Suppressor macrophage treated with lipopolysaccharide for 4 hours (primary cell): ENCODE results near the gene EXOC6B.
"Not testable (repeated sequence)": the region's sequence is repeated elsewhere in the genome, so short reads cannot be mapped to it uniquely, and the experiment has no call there.

ENCODE experiments used
- DNase-seq: peaks from one replicate; pipeline ENCODE4 v3.0.0-alpha.2; 2020

The EXOC6B gene

GRCh38 chr2:72602711-72603110, 223.1 kb downstream of the EXOC6B start:
- DNase-seq = no peak

- no peak for DNase-seq
These were observed 223.7 kb downstream of the EXOC6B start for GRCh38 chr2:72602095-72602494.

DNA sequence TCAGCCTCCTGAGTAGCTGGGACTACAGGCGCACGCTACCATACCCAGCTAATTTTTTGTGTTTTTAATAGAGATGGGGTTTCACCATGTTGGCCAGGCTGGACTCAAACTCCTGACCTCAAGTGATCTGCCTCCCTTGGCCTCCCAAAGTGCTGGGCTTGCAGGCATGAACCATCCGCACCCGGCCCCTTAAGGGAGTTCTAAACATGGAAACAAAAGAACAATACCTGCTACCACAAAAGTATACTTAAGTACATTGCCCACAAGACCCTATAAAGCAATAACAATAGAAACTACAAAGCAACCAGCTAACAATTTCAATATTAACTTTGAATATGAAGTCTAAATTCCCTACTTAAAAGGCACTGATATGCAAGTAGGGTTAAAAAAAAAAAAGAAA, 242.0 kb downstream of the EXOC6B start:
- DNase-seq = not testable (repeated sequence)

GRCh38 chr2:72583376-72583775, 242.5 kb downstream of the EXOC6B start:
- no peak for DNase-seq

DNA sequence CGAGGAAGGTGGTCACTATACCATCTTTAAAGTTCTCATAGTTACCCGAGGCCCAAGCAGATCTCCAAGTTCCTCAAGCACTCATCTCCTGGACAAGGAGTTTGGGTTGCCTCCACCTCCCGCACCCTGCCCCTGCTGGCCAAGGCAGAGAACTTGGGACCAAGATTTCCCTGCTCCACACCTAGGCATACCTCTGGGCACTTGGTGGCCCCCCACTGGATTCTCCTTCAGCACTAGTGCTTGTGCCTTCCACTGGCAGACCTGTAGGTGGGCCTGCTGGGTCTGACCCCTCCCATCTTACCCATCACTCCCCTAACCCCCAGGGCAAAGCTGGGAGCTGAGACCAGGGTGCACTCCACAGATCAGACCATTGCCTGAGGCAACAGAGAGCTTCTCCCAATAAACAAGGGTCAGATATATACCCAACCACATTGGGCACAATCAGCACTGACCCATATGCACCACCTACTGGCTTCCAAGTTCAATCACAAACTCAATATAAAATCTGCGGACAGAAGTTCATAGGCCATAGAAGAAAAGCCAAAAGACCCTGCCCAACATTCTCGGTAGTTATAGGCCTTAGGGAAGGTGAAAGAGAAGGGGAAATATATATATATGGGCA, 244.2 kb downstream of the EXOC6B start:
- DNase-seq = no peak

GRCh38 chr2:72579591-72580180, 246.1 kb downstream of the EXOC6B start:
- DNase-seq = peak; percentile 56

GRCh38 chr2:72576861-72577260, 249.0 kb downstream of the EXOC6B start:
- DNase-seq = no peak

GRCh38 chr2:72576459-72576858, 249.4 kb downstream of the EXOC6B start:
- DNase-seq = no peak

GRCh38 chr2:72574886-72575285, 250.9 kb downstream of the EXOC6B start:
- DNase-seq = no peak

DNA sequence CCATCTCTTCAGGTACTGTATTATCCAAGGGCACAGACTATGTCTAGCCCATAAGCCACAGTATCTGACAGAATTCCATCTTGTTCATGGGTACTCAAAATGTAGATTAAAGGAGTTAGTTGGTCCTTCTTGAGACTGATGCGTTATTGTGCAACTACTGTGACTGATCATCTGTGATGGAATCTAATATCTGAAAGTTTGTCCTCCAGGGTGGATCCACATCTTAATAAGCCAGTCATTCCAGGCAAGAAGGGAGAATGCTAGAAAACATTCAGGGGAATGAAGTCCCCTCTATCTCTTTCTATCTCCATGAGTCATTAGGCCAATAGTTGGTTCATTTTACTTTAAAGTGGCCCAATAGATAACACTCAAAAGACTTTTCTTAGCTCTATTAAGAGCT, 252.6 kb downstream of the EXOC6B start:
- no peak for DNase-seq

GRCh38 chr2:72572501-72572900, 253.3 kb downstream of the EXOC6B start:
- DNase-seq = no peak

- DNase-seq = no peak
These were observed 255.4 kb downstream of the EXOC6B start for GRCh38 chr2:72570413-72570812.

DNA sequence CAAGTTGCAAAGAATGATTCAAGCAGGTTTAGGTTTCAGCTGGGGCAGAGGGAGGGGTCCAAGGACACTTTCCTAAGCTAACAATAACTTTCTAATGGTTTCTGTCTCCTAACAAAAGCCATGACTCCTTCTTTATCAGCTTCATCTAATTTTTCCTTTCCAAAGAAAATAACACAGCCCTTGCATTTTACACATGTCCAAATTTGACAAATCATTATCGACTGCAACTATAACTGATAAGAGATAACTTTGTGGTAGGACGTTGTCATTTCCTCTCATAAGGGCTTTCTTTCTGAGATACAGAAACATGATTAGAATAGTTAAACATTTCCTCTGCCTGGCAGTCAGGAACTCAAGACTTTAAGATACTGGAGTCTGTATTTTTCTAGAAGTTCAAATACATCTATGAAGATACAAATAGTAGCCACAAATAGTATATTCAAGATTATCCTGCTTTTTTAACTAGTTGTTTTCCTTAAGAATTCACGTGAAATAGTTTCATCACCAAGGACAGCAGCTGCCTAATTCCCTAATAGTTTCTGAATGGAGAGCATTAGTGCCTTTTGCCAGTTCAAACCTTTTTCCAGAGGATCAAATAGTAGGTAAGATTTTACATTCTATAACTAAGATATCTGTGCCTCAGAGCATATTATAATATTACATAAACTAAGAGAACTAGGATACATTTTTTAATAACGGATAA, 263.2 kb downstream of the EXOC6B start:
- DNase-seq = no peak

- DNase-seq = no peak
These were observed 264.1 kb downstream of the EXOC6B start for GRCh38 chr2:72561621-72562318.

- no peak for DNase-seq
These were observed 269.9 kb downstream of the EXOC6B start for GRCh38 chr2:72555943-72556342.

- not testable (repeated sequence) for DNase-seq
These were observed 270.5 kb downstream of the EXOC6B start for GRCh38 chr2:72555363-72555762.

DNA sequence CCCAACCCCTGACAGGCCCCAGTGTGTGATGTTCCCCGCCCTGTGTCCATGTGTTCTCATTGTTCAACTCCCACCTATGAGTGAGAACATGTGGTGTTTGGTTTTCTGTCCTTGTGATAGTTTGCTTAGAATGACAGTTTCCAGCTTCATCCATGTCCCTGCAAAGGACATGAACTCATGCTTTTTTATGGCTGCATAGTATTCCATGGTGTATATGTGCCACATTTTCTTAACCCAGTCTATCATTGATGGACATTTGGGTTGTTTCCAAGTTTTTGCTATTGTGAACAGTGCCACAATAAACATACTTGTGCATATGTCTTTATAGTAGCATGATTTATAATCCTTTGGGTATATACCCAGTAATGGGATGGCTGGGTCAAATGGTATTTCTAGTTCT, 270.9 kb downstream of the EXOC6B start:
- not testable (repeated sequence) for DNase-seq

DNA sequence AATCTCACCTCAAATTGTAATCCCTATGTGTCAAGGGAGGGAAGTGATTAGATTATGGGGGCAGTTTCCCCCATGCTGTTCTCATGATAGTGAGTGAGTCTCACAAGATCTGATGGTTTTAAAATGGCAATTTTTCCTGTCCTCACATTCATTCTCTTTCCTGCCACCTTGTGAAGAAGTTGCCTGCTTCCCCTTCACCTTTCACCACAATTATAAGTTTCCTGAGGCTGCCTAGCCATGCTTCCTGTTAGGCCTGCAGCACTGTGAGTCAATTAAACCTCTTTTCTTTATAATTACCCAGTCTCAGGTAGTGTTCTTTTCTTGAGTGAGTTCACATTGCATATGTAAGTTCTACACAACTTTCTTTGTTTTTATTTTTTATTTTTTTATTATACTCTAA, 271.5 kb downstream of the EXOC6B start:
- DNase-seq = no peak

DNA sequence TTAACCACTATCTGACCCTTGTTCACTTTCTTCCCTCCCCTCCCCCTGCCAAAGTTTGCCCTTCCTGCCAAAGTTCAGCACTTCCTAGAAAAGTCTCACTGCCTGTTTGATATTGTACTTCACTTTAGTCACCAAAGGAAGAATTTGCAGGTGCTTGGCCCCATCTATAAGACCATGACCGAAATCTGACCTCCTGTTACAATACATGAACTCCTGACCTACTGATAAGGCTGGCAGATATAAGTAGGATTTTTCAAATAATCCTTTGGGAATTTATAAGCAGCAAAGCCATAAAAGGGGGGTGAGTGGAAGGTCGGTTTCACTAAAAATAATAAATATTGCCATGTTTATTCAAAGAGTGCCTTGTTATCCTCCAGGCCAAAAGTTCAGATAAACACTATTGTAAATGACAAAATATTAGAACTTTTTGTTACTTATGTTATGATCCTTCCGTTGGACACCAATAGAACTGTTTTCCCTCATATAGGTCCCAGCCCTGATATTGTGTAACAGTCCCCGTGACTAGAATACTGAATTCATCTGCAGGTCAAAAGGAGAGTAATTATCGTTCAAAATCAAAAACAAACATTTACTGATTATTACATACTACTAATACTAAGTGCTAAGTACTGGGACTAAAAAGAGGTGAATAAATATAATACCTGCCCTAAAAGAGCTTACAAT, 277.6 kb downstream of the EXOC6B start:
- no peak for DNase-seq

DNA sequence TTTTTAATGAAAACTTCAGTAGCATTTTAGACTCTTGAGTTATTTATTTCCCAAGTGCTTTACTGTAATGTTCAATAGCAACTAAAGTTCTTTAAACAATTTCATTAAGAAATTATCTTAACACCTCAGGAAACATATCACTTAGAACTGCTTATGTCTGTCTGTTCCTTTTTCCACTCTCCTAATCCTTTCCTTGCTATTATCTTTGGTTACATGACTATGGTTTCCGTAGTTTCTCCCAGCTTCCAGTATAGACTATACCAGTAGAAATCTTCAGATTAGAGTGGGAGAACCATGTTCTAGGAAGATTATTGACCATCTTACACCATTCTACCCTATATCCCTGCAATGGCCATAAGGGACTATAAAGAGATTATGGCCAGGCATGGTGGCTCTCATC, 280.0 kb downstream of the EXOC6B start:
- no peak for DNase-seq

DNA sequence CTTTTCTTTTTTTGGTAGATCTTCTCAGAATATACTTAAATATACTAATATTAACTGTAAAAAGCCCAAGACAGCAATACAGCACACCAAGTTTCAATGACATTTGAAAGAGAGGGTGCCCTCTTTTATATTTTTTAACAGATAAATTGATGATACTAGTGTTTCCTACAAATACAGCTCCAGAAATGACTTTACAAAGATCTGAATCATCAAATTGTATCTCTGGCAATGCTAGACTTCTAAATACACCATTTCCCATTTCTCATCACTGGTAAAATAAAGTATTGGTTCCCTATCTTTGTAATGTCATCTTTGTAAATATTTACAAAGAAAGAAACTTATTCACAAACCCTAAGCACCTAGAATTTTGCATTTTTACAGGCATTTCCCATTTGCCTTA, 281.3 kb downstream of the EXOC6B start:
- no peak for DNase-seq

DNA sequence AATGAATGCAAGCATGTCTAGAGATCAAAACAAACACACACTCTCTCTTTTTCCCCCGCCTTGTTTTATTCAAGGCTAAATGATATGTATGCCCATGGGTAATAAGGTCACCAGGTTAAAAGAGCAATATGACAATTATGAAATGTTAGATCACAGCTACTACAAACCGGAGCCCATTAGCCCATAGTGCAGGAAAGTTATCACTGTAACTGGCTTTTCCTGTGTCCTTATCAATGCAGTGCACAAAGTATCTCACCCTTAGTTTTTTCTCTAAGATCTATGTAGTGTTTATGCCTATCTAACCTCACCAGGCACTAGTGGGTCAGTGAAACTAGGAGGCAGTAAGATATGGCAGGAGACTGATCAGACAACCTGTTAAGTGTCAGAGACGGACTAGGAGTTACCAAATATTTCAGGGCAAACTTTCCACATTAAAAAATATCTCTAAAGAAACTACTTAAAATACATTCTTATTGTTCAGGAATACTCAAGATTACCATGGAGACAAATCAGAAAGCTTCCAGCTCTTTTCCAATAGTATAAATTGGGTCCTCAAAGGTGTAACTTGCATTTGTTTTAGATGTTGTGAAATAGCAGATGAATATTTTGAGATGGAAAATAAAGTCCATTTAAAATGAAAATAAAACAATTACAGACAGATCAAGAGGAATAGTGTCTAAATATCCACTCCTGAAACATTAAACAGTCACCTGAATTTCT, 282.2 kb downstream of the EXOC6B start:
- no peak for DNase-seq
